Thymus (tissue), 11 donors: ENCODE results near the gene AQP1. TPM values are rescaled to one million over a fixed set of nuclear protein-coding genes. Genes with fewer than 3 reads are reported as not detected.

Source experiments
- DNase-seq, 9 donors: peaks; one replicate each; pipeline ENCODE4 v3.0.0-alpha.2; 2013; ENCODE audit warnings: low spot score in 9 of 9, low read depth in 6 of 9, missing footprints in 1 of 9
- H3K27ac ChIP-seq, 2 donors: one replicate each; pipeline ENCODE4 v1.5.1; 2013; ENCODE audit warnings: control low read depth in 1 of 2, low read depth in 1 of 2, low read length in 1 of 2, mild to moderate bottlenecking in 1 of 2, moderate library complexity in 1 of 2
- H3K27me3 ChIP-seq, 2 donors: one replicate each; pipeline ENCODE4 v1.5.1; 2013; ENCODE audit warnings: low read length in 1 of 2; ENCODE audit not compliant: control insufficient read depth in 2 of 2, insufficient read depth in 1 of 2
- H3K36me3 ChIP-seq, 2 donors: one replicate each; pipeline ENCODE4 v1.5.1; 2013; ENCODE audit warnings: low read length in 1 of 2, mild to moderate bottlenecking in 1 of 2, moderate library complexity in 1 of 2; ENCODE audit not compliant: control insufficient read depth in 2 of 2, insufficient read depth in 2 of 2
- H3K4me1 ChIP-seq, 2 donors: one replicate each; pipeline ENCODE4 v1.5.1; 2013; ENCODE audit warnings: low read length in 2 of 2; ENCODE audit not compliant: control insufficient read depth in 2 of 2, insufficient read depth in 2 of 2
- H3K4me3 ChIP-seq, 2 donors: one replicate each; pipeline ENCODE4 v1.5.1; 2013; ENCODE audit warnings: low read length in 2 of 2, control low read depth in 1 of 2, mild to moderate bottlenecking in 1 of 2
- H3K9me3 ChIP-seq, 2 donors: one replicate each; pipeline ENCODE4 v1.5.1; 2013; ENCODE audit warnings: low read length in 1 of 2, mild to moderate bottlenecking in 1 of 2; ENCODE audit not compliant: control insufficient read depth in 2 of 2, insufficient read depth in 1 of 2
- WGBS: extraction: QIAGEN DNeasy Blood & Tissue Kit; methylation state at CpG from one replicate; pipeline ENCODE4 v1.1.7; 2013; 5-methylcytosine and 5-hydroxymethylcytosine counted together
- polyA plus RNA-seq: library from polyadenylated mRNA; stranded (reverse); fragments of 200-250 nt; gene quantifications from one replicate; pipeline ENCODE4 v1.2.3, GENCODE V29; 2013
- total RNA-seq: library from RNA; stranded (reverse); fragments of 120-200 nt; gene quantifications from one replicate; pipeline ENCODE4 v1.2.4, GENCODE V29; 2013
- donor health status: healthy.

Gene AQP1
- total and polyA plus RNA-seq, 2 donors, result 18.4 to 42.2 TPM

- H3K27ac ChIP-seq, result no peak overlapping the region
- H3K4me1 ChIP-seq, result no peaks in the 10 kb centered on the region
- no peak overlapping the region for H3K4me3 ChIP-seq
- H3K9me3 ChIP-seq, result no peaks in the 10 kb centered on the region
- DNase-seq, result no peak
- 88% methylated on average over 13 of the region's 13 CpGs for WGBS
- H3K36me3 ChIP-seq, result no peaks in the 10 kb centered on the region
- H3K27me3 ChIP-seq, result no peaks in the 10 kb centered on the region
Measured at GRCh38 chr7:30869794-30870611, 41.6 kb upstream of the AQP1 start.

DNA sequence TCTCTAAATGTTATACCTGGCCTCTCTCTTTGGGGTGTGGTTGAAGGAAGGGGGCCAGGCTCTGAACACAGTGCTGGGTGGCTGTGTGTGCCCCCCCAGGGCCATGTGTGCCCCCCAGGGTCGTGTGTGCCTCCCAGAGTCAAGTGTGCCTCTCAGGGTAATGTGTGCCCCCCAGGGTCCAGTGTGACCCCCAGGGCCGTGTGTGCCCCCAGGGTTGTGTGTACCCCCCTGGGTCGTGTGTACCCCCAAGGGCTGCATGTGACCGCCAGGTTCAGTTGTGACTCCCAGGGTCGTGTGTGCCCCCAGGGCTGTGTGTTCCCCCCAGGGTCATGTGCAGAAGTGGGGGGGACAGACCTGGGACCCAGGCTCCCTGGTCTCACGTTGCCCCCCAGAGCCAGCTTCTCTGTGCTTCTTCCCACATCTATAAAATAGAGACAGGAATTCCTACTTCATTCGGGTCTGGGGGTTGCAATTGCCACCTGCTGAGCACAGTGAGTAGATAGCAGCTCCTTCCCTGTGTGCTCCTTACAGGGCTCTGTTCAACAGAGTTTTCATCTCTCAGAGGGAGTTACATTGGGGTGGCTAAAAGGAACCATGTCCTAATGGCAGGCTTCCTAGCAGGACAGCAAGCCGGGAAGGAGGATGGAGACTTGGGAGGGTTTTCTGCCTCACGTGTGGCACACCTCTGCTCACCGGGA is 40.7 kb upstream of the AQP1 start:
- H3K9me3 ChIP-seq, result no peaks in the 10 kb centered on the region
- no peak overlapping the region for H3K27ac ChIP-seq
- H3K27me3 ChIP-seq, result no peaks in the 10 kb centered on the region
- 88% methylated on average over 10 of the region's 10 CpGs for WGBS
- no peaks in the 10 kb centered on the region for H3K36me3 ChIP-seq
- H3K4me3 ChIP-seq, result no peak overlapping the region
- H3K4me1 ChIP-seq, result no peaks in the 10 kb centered on the region
- DNase-seq, result no peak

- Histone ChIP-seq H3K9me3 (no peaks in the 10 kb centered on the region), H3K27ac (no peak overlapping the region), H3K4me1 (no peaks in the 10 kb centered on the region), H3K36me3 (no peaks in the 10 kb centered on the region), H3K27me3 (no peaks in the 10 kb centered on the region), H3K4me3 (no peak overlapping the region)
- 97% methylated on average over 5 of the region's 5 CpGs for WGBS
- no peak for DNase-seq
Measured at GRCh38 chr7:30871655-30872054, 40.0 kb upstream of the AQP1 start.

GRCh38 chr7:30873207-30873606 is 38.4 kb upstream of the AQP1 start:
- no peak overlapping the region for H3K4me3 ChIP-seq
- 95% methylated on average over 2 of the region's 2 CpGs for WGBS
- no peaks in the 10 kb centered on the region for H3K27me3 ChIP-seq
- no peaks in the 10 kb centered on the region for H3K9me3 ChIP-seq
- no peaks in the 10 kb centered on the region for H3K4me1 ChIP-seq
- H3K36me3 ChIP-seq, result no peaks in the 10 kb centered on the region
- no peak for DNase-seq
- H3K27ac ChIP-seq, result no peak overlapping the region

DNA sequence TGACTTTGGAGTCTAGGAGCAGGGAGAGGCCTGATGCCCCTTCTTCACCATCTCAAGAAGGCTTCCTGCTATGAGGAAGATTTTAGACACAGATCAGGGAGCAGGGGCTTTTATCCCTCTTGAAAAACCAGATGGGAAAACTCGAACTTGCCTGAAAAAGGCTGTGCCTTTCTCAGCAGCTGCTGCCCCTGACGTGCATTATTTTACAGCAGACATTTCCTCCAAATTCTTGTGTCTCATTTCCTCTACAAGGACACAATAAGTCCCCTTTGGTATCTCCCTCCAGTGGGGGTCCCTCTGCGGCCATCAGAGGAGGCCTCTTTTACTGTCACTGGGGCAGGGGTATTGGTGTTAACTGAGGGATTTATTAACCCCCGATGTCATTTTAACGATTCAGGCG is 38.0 kb upstream of the AQP1 start:
- no peaks in the 10 kb centered on the region for H3K4me1 ChIP-seq
- no peaks in the 10 kb centered on the region for H3K36me3 ChIP-seq
- 84% methylated on average over 6 of the region's 6 CpGs for WGBS
- H3K27ac ChIP-seq, result no peak overlapping the region
- DNase-seq, result no peak
- H3K4me3 ChIP-seq, result no peak overlapping the region
- no peaks in the 10 kb centered on the region for H3K27me3 ChIP-seq
- no peaks in the 10 kb centered on the region for H3K9me3 ChIP-seq

DNA sequence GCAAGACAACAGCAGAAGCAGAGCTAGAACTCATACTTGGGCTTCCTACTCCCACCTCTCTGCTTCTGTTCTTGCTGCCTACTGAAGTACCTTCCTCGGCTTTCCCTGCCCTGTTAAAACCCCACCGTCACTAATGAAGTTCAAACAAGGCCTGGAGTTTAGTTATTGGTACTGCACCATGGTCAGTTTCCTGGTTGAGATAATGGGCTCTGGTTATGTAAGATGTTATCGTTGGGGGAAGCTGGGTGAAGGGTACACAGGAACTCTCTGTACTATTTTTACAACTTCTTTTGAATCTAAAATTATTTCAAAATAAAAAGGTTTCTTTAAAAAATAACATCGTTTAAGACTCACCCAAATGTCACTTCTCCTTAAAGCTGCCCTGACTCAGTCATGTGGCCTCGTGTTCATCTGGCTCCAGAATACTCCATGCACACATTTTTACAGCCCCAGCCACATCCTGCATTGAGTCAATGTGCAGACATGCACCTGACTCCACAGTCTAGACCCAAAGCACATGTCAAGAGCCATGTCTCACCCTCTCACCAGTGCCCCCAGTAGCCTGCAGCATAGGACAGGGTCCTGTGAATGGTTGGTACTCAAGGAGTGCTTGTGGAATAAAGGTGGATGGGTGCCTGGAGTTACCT is 36.9 kb upstream of the AQP1 start:
- WGBS, result 89% methylated on average over 5 of the region's 5 CpGs
- Histone ChIP-seq H3K36me3 (no peaks in the 10 kb centered on the region), H3K27me3 (no peaks in the 10 kb centered on the region), H3K4me1 (no peaks in the 10 kb centered on the region), H3K27ac (no peak overlapping the region), H3K9me3 (no peaks in the 10 kb centered on the region), H3K4me3 (no peak overlapping the region)
- DNase-seq, result no peak

- Histone ChIP-seq H3K9me3 (no peaks in the 10 kb centered on the region), H3K4me1 (no peaks in the 10 kb centered on the region), H3K36me3 (no peaks in the 10 kb centered on the region), H3K4me3 (no peak overlapping the region), H3K27me3 (no peaks in the 10 kb centered on the region), H3K27ac (no peak overlapping the region)
- WGBS, result 89% methylated on average over 9 of the region's 9 CpGs
- DNase-seq, result no peak
Measured at GRCh38 chr7:30877015-30877769, 34.5 kb upstream of the AQP1 start.

DNA sequence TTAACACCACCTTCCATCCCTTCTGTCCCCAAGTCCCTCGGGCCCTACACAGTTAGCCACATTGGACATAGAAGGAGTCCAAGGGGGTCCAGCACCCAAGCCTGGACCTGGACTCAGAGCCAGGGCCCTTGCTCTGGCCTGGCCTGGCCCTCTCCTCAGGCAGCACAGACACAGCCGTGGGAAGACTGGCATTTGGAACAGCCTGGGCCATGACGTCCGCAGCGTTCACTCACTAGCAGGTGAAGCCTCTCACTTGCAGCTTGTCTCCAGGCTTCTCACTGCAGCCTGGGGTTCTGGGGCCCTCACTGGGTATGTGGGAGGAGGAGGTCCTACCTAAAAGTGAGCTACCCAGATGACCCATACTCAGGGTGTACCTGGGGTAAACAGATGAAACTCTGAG is 33.7 kb upstream of the AQP1 start:
- no peak for DNase-seq
- WGBS, result 92% methylated on average over 5 of the region's 5 CpGs
- H3K27ac ChIP-seq, result no peak overlapping the region
- H3K9me3 ChIP-seq, result no peaks in the 10 kb centered on the region
- H3K4me1 ChIP-seq, result no peaks in the 10 kb centered on the region
- H3K36me3 ChIP-seq, result no peaks in the 10 kb centered on the region
- H3K27me3 ChIP-seq, result no peaks in the 10 kb centered on the region
- H3K4me3 ChIP-seq, result no peak overlapping the region
